Left colon (tissue), 2 donors: Measurements from ENCODE around the gene ROR1. TPM values are rescaled to one million over a fixed set of nuclear protein-coding genes. Genes with fewer than 3 reads are reported as not detected.
A peak's percentile ranks its signal among the peaks of the same experiment; 100 is the strongest.

ENCODE experiments used
- ATAC-seq: fragments of 200-7000 bp; cut with Tn5 transposase; one replicate; pipeline ENCODE4 v1.9.1; 2020; ENCODE audit warnings: mild to moderate bottlenecking, moderate library complexity
- DNase-seq, 2 donors: peaks; one replicate each; pipeline ENCODE4 v3.0.0-alpha.2; 2020
- intact Hi-C, 2 donors: fragments of 100-400 bp; cut with DNase I in 1 of 2; cut with micrococcal nuclease in 1 of 2; formaldehyde crosslinking; loops; one replicate each; pipeline versions ENCODE4 v1.11.2 to v1.14.0; 2022; cut with DNase I, micrococcal nuclease
- total RNA-seq, 2 donors: library from RNA; stranded (reverse); fragmentation: NEBNext Ultra II Directional; extraction: Animal tissue kit (Norgen Biotek cat#: 25700); gene quantifications; one replicate each; pipeline ENCODE4 v1.2.1, GENCODE V29; 2021
- donor health status: DM: no; HTN: no; CAD: no.
- donor health status: DM: yes; HTN: yes; CAD: no.

ROR1 gene
- total RNA-seq, 2 donors from 2014 or later, result 5.1 to 7.1 TPM

GRCh38 chr1:63935143-63935542 lies 161.3 kb downstream of the ROR1 start:
- DNase-seq, result no peak
- intact Hi-C loops, result loop anchor here in 1 of 2 donors (10.0 kb wide), 1 partner anchor 200 kb away; no protein-coding TSS in a partner anchor
- peak; percentile 66 for ATAC-seq

DNA sequence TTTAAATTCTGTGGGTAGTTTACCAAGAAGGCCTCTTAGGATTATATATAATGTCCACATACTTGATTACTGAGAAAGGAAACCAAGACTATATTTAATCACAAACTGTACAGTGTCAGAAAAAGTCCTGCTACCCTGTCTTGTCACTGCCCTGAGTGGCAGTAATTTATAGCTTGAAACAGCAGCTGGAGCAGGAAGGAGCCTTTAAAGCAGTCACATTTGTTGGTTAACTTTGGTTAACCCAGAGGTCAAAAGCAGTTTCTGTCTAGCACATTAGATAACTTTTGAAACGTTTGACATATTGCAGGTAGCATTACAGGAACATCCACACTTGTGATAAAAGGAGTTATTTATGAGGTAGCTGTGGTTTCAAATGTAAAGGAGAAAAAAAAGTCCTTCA lies 161.7 kb downstream of the ROR1 start:
- DNase-seq (no peak), ATAC-seq (peak; percentile 26)
- intact Hi-C loops, result loop anchor here in 1 of 2 donors (10.0 kb wide), 1 partner anchor 199 kb away; no protein-coding TSS in a partner anchor

DNA sequence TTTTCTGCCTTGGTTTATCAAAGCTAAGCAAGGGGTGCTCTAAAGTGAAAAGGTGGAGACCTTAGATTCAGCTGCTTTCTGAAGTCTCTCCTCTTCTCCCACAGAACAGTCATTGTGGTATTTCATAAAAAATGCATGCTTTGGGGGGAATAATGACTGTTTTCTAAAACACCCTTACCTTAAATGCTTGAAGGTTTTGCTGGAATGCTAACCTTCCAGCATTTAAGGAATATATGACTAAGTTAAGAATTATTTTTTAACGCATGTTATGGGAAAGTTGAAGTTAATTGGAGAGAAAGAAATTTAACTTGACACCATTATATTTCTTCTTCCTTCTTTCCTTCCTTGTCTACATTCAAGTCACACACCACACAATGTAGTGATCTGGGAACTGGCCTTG lies 162.5 kb downstream of the ROR1 start:
- DNase-seq (no peak), ATAC-seq (no peak)
- intact Hi-C loops, result loop anchor here in 1 of 2 donors (10.0 kb wide), 1 partner anchor 199 kb away; no protein-coding TSS in a partner anchor

DNA sequence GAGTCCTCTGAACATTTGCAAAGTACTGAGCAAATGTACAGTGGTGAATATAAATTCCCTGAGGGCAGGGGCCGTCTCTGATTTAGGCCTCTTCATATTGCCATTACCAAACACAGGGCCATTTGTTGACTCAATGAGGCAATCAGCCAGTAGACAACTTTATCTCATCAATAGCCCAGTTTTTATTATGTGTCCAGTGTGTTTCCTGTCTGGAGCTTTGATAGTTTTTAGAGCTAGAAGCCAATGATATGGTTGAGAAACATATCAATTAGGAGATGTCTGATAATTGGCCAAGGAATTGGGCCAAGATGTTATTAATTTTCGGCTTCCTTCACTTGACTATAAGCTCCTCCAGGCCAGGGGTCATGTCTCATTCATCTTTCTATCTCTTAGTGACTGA lies 163.0 kb downstream of the ROR1 start:
- no peak for ATAC-seq

DNA sequence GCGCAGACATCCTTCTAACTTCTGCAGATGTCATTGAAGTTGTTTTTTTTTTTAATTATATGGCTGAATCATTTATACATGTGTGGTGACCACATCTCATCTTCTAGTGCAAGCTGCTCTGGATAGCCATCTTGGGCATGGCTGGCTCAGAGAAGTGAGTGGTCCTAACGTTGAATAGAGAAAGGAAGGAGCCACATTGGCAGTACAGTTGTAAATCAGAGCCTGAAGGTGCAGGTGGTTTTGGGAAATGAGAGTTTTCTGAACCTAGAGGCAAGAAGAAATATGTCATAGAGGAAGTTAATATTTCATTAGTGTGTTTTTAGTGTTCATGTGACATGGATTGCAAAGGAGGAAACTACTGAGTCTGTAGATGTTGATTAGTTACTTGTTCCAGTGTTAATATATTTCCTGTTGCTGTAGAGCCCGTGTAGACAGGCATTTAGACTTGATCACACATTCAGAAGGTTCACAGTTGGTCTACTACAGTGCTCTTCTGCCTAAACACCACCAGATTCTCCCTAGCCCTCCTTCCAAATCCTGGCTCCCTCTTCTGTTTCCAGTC lies 163.7 kb downstream of the ROR1 start:
- ATAC-seq, result no peak
- no peak for DNase-seq
- intact Hi-C loops, result loop anchor here in 1 of 2 donors (10.0 kb wide), 1 partner anchor 197 kb away; no protein-coding TSS in a partner anchor

More for the DNA sequence above, 163.0 kb downstream of the ROR1 start:
- DNase-seq, result no peak
- intact Hi-C loops, result loop anchor here in 1 of 2 donors (10.0 kb wide), 1 partner anchor 198 kb away; no protein-coding TSS in a partner anchor

DNA sequence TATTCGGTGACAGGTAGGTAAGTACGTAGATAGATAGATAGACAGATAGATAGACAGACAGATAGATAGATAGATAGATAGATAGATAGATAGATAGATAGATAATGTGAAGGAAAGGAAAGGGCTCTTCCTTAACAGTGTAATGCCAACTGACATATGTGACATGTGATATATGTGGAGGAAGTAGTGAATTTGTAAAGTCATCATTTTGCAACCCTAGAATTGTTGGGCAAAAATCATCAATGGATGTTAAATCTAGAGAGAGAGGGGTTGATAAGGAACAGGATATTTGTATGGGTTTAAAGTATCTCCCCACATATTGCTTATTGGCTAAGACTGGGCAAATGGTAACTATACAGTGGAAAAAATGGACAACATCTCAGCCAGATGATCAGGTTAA lies 166.6 kb downstream of the ROR1 start:
- ATAC-seq (no peak), DNase-seq (no peak)
- intact Hi-C loops, result no loop called here

DNA sequence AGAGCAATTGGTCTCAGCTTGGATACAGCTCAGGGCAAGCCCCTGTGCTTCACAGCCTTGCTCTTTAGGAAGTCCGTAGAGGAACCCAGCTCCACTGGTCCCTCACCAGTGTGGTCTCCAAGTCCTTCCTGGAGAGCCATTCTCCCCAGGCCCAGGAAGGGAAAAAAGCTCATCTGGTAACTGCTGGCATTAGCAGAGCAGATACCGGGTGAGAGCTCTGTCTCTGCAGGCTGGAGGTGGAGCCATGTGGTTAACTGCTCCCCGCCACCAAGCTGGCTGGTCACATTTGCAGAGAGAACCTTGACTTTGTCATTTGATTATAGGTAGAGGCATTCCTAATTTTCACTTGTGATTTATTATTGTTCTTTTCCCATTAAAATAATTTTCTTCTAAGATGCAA lies 169.6 kb downstream of the ROR1 start:
- DNase-seq (no peak), ATAC-seq (no peak)
- intact Hi-C loops, result no loop called here

- intact Hi-C loops, result no loop called here
- DNase-seq (no peak), ATAC-seq (no peak)
Observed at GRCh38 chr1:63945943-63946342, 172.1 kb downstream of the ROR1 start.

- intact Hi-C loops, result no loop called here
- ATAC-seq, result no peak
- DNase-seq, result no peak
Observed at GRCh38 chr1:63946866-63947491, 173.2 kb downstream of the ROR1 start.

- DNase-seq (no peak), ATAC-seq (no peak)
- intact Hi-C loops, result no loop called here
Observed at GRCh38 chr1:63947904-63948303, 174.1 kb downstream of the ROR1 start.

DNA sequence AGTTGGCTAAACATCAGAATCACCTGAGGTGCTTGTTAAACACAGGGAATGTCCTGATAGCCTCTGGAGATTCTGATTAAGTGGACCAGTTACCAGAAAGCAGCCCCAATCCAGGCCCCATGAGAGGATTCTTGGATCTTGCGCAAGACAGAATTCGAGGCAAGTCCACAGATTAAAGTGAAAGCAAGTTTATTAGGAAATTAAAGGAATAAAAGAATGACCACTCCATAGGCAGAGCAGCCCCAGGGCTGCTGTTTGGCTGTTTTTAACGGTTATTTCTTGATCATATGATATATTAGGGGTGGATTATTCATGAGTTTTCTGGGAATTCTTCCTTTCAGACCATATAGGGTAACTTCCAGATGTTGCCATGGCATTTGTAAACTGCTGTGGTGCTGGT lies 176.2 kb downstream of the ROR1 start:
- intact Hi-C loops, result no loop called here
- ATAC-seq (no peak), DNase-seq (no peak)

DNA sequence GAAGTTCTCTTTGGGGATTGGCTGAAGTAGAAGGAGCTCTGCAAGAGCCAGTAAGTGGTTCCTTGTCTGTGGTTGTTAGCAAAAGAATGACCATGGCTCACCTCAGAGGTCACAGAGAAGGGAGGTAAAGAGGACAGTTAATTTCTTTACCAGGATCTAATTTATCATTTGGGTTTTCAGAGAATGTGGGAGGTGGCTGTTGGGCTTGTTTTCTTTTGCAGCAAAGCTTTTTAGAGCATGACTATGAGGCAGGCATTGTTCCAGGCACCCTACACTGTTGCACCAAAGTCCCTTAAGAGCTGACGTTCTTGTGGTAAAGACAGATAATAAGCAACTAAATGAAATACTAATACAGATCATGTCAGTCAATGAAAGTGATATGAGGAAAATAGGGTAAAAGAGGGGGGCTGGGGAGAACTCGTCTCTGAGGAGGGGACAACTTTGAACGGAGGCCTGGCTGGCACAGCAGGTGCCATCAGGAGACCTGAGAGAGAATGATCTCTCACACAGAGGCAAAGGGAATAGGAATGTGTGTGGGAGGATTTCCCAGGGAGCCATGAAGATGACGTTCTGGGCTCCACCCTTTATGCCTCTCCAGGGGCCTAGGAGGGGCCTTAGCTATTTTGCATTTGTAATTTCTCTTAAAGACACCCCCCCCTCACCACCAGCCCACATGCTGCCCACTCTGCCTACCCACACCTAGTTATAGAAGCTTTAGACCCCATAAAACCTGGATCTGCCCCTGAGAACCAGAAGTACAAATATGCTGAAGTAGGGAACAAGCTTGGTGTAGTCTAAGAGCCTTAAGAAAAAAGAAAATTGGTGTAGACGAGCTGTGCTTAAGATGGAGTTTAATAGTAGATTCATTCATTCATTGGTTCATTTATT lies 177.5 kb downstream of the ROR1 start:
- intact Hi-C loops, result no loop called here
- DNase-seq, result no peak
- ATAC-seq, result no peak

- ATAC-seq (no peak), DNase-seq (no peak)
- intact Hi-C loops, result no loop called here
Observed at GRCh38 chr1:63954187-63954586, 180.4 kb downstream of the ROR1 start.

- intact Hi-C loops, result no loop called here
- ATAC-seq (no peak), DNase-seq (no peak)
Observed at GRCh38 chr1:63955370-63956145, 181.7 kb downstream of the ROR1 start.

- ATAC-seq (no peak), DNase-seq (no peak)
- intact Hi-C loops, result no loop called here
Observed at GRCh38 chr1:63958556-63958955, 184.7 kb downstream of the ROR1 start.

- ATAC-seq, result no peak
- intact Hi-C loops, result no loop called here
Observed at GRCh38 chr1:63960326-63960725, 186.5 kb downstream of the ROR1 start.

DNA sequence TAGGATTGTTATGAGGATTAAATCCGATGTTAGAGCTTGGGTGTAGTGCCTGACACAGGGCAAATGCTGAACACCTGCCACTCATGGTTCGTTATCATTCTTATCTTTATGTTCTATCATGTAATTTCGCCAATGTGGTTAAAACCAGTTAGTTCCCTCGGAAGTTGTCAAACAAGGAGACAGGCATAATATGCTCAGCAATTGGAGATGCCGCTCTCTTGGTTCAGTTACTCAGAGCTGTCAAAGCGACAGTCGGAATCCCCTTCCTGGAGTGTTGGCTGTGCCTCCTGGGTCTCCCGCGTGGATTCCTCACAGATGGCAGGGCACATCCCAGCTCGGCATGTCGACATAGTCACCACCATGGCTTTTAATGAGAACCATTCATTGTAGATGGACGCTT lies 192.2 kb downstream of the ROR1 start:
- ATAC-seq, result peak; percentile 96
- intact Hi-C loops, result no loop called here
- no peak for DNase-seq

More at GRCh38 chr1:63960326-63960725, 186.5 kb downstream of the ROR1 start:
- DNase-seq, result no peak

- intact Hi-C loops, result no loop called here
- ATAC-seq, result no peak
Observed at GRCh38 chr1:63967901-63968300, 194.1 kb downstream of the ROR1 start.

More at GRCh38 chr1:63967901-63968300, 194.1 kb downstream of the ROR1 start:
- DNase-seq, result no peak
